Fibroblast of lung (primary cell): Measurements from ENCODE around the gene RAB6C. TPM values are rescaled to one million over a fixed set of nuclear protein-coding genes. Genes with fewer than 3 reads are reported as not detected.
"Not testable (repeated sequence)": the region's sequence is repeated elsewhere in the genome, so short reads cannot be mapped to it uniquely, and the experiment has no call there.

Experiments used
- DNase-seq, 2 donors: peaks; one replicate each; pipeline versions ENCODE4 v3.0.0 to v3.0.0-alpha.2; 2010; ENCODE audit warnings: low read depth in 2 of 2
- H2AFZ ChIP-seq: 2 replicates; pipeline ENCODE4 v1.5.1; 2012; ENCODE audit warnings: low read length, control low read depth, inconsistent platforms
- H3K27ac ChIP-seq: 2 replicates; pipeline ENCODE4 v1.5.1; 2011; ENCODE audit warnings: low read length, control low read depth; ENCODE audit not compliant: insufficient read depth
- H3K27me3 ChIP-seq: 2 replicates; pipeline ENCODE4 v1.5.1; 2011; ENCODE audit warnings: mild to moderate bottlenecking, low read length; ENCODE audit not compliant: control insufficient read depth, insufficient read depth
- H3K36me3 ChIP-seq: 2 replicates; pipeline ENCODE4 v1.5.1; 2011; ENCODE audit warnings: low read length; ENCODE audit not compliant: control insufficient read depth, insufficient read depth
- H3K4me1 ChIP-seq: 2 replicates; pipeline ENCODE4 v1.5.1; 2011; ENCODE audit warnings: low read length; ENCODE audit not compliant: control insufficient read depth, insufficient read depth; ENCODE audit errors: extremely low read depth
- H3K4me2 ChIP-seq: 2 replicates; pipeline ENCODE4 v1.5.1; 2011; ENCODE audit warnings: low read length, control low read depth; ENCODE audit not compliant: insufficient read depth; ENCODE audit errors: extremely low read depth
- H3K4me3 ChIP-seq, 4 experiments: fragments of 200-600 bp in 1 of 4; sonication (generic) in 1 of 4; replicated peaks in 1 of 4; 2 replicates each; pipeline ENCODE4 v1.5.1; 2011 to 2016; ENCODE audit warnings: low read length in 4 of 4, low read depth in 3 of 4, mild to moderate bottlenecking in 3 of 4, control low read depth in 2 of 4, inconsistent platforms in 1 of 4, mixed read lengths in 1 of 4; ENCODE audit not compliant: insufficient read depth in 1 of 4; ENCODE audit errors: control extremely low read depth in 1 of 4
- H3K79me2 ChIP-seq: 2 replicates; pipeline ENCODE4 v1.5.1; 2012; ENCODE audit warnings: mild to moderate bottlenecking, low read length, inconsistent platforms; ENCODE audit not compliant: control insufficient read depth, insufficient read depth
- H3K9ac ChIP-seq: 2 replicates; pipeline ENCODE4 v1.5.1; 2011; ENCODE audit warnings: mild to moderate bottlenecking, low read length, control low read depth; ENCODE audit not compliant: insufficient read depth
- H3K9me3 ChIP-seq: 2 replicates; pipeline ENCODE4 v1.5.1; 2012; ENCODE audit warnings: low read depth, low read length; ENCODE audit not compliant: control insufficient read depth, insufficient read depth
- H4K20me1 ChIP-seq: 2 replicates; pipeline ENCODE4 v1.5.1; 2011; ENCODE audit warnings: low read length; ENCODE audit not compliant: control insufficient read depth, insufficient read depth; ENCODE audit errors: extremely low read depth
- EZH2 ChIP-seq: IDR thresholded peaks from 2 replicates; pipeline ENCODE4 v1.5.1; 2012; ENCODE audit warnings: low read length, control low read depth, mild to moderate bottlenecking; ENCODE audit errors: missing control alignments
- polyA plus RNA-seq, 2 donors: library from polyadenylated mRNA; depleted of rRNA in 1 of 2; stranded (reverse) in 1 of 2; unstranded in 1 of 2; fragments of >200 nt; gene quantifications; 2 replicates each; pipeline ENCODE4 v1.2.1, GENCODE V29; 2011 to 2012; ENCODE audit warnings: missing spikeins in 1 of 2
- total RNA-seq: library from RNA; depleted of rRNA; stranded (reverse); fragments of >200 nt; gene quantifications from 2 replicates; pipeline ENCODE4 v1.2.1, GENCODE V29; 2014
- TF ChIP-seq, protein P1 (sequence below), 2 donors: IDR thresholded peaks in 1 of 2; conservative IDR thresholded peaks in 1 of 2; 1 replicate in 1 of 2; 2 replicates in 1 of 2; pipeline ENCODE4 v1.5.1; 2011 to 2012; ENCODE audit warnings: low read length in 2 of 2, control low read depth in 1 of 2, inconsistent platforms in 1 of 2, low read depth in 1 of 2, mild to moderate bottlenecking in 1 of 2

Gene RAB6C
- total and polyA plus RNA-seq, 2 donors (not counting 1 experiment from before 2014, with no cell fraction given) = 0.10 TPM; not detected in 1

DNA sequence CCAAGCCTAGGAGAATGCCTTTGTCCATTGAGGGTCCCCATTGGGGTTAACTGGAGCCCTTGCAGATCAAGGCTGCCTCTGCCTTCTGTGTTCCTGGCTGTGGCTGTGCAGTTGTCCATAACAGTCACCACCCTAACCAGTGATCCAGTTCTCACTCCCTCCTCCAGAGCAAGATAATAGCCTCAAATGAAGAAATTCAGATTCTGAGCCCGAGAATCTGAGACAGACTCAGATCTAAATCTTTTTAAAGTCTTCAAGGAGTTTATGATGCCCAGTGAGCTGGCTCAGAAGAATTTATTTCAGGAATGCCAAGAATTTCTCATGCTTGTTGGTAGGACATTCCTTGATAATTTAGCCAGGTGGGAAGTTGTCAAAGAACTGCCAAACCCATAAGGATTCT is 44.3 kb upstream of the RAB6C start:
- DNase-seq = no peak
- H3K4me2 ChIP-seq = no peak overlapping the region
- TF ChIP-seq, protein P1, sequence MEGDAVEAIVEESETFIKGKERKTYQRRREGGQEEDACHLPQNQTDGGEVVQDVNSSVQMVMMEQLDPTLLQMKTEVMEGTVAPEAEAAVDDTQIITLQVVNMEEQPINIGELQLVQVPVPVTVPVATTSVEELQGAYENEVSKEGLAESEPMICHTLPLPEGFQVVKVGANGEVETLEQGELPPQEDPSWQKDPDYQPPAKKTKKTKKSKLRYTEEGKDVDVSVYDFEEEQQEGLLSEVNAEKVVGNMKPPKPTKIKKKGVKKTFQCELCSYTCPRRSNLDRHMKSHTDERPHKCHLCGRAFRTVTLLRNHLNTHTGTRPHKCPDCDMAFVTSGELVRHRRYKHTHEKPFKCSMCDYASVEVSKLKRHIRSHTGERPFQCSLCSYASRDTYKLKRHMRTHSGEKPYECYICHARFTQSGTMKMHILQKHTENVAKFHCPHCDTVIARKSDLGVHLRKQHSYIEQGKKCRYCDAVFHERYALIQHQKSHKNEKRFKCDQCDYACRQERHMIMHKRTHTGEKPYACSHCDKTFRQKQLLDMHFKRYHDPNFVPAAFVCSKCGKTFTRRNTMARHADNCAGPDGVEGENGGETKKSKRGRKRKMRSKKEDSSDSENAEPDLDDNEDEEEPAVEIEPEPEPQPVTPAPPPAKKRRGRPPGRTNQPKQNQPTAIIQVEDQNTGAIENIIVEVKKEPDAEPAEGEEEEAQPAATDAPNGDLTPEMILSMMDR (conservative IDR thresholded peaks at IDR 0.05 in 1 of 2, IDR thresholded peaks at IDR 0.05 in 1 of 2; ENCODE audit: low read depth in 1 of 2, low read length in 2 of 2) = no peak
- no peak for TF ChIP-seq EZH2
- no peak overlapping the region for H3K9ac ChIP-seq
- no peak overlapping the region for H3K4me3 ChIP-seq
- no peak overlapping the region for H2AFZ ChIP-seq
- H3K36me3 ChIP-seq = no peaks in the 10 kb centered on the region
- H3K27me3 ChIP-seq = no peaks in the 10 kb centered on the region
- H3K4me1 ChIP-seq = no peaks in the 10 kb centered on the region
- H3K79me2 ChIP-seq = no peaks in the 10 kb centered on the region
- H3K9me3 ChIP-seq = no peaks in the 10 kb centered on the region
- no peaks in the 10 kb centered on the region for H4K20me1 ChIP-seq
- no peak overlapping the region for H3K27ac ChIP-seq

DNA sequence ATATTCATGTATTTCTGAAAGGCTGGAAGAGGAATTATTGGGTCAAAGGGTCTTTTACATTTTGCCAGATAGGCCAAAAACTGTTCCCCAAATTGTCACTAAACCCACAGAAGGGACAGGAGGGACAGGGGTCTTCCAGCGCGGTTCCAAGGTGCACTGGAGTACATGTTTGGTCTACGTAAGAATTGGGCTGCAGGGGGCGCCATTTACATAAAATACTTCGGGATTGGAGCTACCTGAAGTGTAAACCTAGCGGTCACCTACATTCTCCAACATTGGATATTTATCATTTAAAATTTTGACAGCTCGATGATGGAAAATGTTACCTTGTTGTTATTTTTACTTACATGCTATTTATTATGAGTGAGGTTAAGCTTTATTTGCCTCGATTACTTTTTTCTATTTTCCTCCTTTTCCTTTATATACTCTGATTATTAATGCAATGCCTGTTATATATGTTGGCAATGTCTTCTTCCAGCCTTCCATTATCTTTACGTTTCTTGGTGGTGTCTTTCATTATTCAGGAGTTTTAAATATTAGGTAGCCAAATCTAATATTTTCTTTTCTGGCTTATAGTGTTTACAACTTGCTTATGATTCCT is 43.0 kb upstream of the RAB6C start:
- H3K36me3 ChIP-seq = no peaks in the 10 kb centered on the region
- no peaks in the 10 kb centered on the region for H3K27me3 ChIP-seq
- no peaks in the 10 kb centered on the region for H4K20me1 ChIP-seq
- peak in 1 of 2 donors; percentile 51 for DNase-seq
- H2AFZ ChIP-seq = no peak overlapping the region
- no peak overlapping the region for H3K4me2 ChIP-seq
- H3K4me1 ChIP-seq = no peaks in the 10 kb centered on the region
- H3K27ac ChIP-seq = no peak overlapping the region
- H3K9ac ChIP-seq = no peak overlapping the region
- H3K9me3 ChIP-seq = no peaks in the 10 kb centered on the region
- TF ChIP-seq, protein P1 (conservative IDR thresholded peaks at IDR 0.05 in 1 of 2, IDR thresholded peaks at IDR 0.05 in 1 of 2; ENCODE audit: low read depth in 1 of 2, low read length in 2 of 2) = peak in 1 of 2 donors; percentile 61
- TF ChIP-seq EZH2 = no peak
- no peak overlapping the region for H3K4me3 ChIP-seq
- no peaks in the 10 kb centered on the region for H3K79me2 ChIP-seq

DNA sequence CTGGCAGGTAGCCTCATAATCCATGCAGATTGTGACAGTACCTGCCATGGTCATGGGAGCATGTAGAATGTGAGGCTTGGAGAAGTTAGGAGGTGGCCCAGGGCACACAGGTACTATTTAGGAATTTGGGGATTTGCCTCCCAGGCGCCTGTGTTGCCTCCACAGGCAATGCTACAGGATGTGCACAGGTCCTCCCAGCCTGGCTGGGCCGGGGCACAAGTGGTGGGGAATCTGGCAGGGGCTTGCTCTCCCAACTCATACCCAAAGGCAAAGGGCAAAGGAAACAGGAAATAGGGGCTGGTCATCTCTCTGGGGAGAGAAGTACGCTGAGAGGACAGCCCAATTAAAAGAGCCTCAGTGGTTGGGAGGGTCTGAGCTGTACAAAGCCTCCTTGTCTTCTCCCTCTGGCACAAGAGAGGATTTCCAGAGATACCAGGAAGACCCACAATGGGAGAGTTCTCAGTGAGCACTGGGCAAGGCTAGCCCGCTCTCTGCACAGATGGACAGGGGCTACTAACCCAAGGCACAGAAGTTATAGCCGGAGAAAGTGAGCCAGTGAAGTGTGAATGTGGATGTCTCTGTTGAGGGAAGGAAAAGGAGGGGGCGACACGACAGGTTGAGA is 40.5 kb upstream of the RAB6C start:
- not testable (repeated sequence) for H4K20me1 ChIP-seq, H3K27me3 ChIP-seq, DNase-seq, H2AFZ ChIP-seq, H3K9me3 ChIP-seq, H3K36me3 ChIP-seq, H3K27ac ChIP-seq, H3K4me1 ChIP-seq, H3K4me3 ChIP-seq, H3K9ac ChIP-seq, H3K4me2 ChIP-seq, H3K79me2 ChIP-seq

DNA sequence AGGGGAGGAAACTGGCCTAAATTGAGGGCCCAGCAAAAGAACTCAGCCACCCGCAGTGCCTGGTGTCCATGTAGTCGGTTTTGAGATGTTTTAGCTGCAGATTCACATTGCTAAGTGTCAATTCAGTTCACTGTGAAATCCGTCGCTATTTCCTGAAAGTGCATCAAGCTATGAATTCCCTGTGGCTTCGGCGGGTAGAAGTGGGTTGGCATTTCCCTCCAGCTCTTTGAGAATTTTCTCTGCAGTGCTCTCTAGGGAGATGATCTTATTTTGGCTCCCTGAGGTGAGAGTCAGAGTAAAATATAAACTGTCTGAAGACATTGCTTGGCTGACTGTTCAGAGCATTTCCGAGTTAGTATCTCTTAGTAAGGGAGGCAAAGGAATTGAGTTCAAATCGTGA is 36.0 kb upstream of the RAB6C start:
- H4K20me1 ChIP-seq, H3K27me3 ChIP-seq, H2AFZ ChIP-seq, H3K9me3 ChIP-seq, H3K27ac ChIP-seq, H3K79me2 ChIP-seq, H3K4me3 ChIP-seq, H3K4me2 ChIP-seq, H3K4me1 ChIP-seq, H3K36me3 ChIP-seq, H3K9ac ChIP-seq, DNase-seq: not testable (repeated sequence)
